HEK293 (cell line): ENCODE measurements around the gene SERPINC1.

Experiments used
- KLF10 ChIP-seq: fragments of 450-650 bp; IDR thresholded peaks from 2 replicates; pipeline ENCODE4 v1.5.1; 2018; ENCODE audit warnings: missing biosample characterization, mild to moderate bottlenecking, missing genetic modification characterization
- SALL2 ChIP-seq: fragments of 450-650 bp; formaldehyde crosslinking; IDR thresholded peaks from 2 replicates; pipeline ENCODE4 v1.5.0; 2017; ENCODE audit warnings: missing biosample characterization, mild to moderate bottlenecking, missing genetic modification characterization, borderline replicate concordance
- SCRT2 ChIP-seq: fragments of 450-650 bp; formaldehyde crosslinking; IDR thresholded peaks from 2 replicates; pipeline ENCODE4 v1.5.1; 2016; ENCODE audit warnings: missing biosample characterization, missing genetic modification characterization
- TF ChIP-seq, protein P1 (sequence below): fragments of 450-650 bp; formaldehyde crosslinking; conservative IDR thresholded peaks from 2 replicates; pipeline ENCODE4 v1.5.1; 2016; ENCODE audit warnings: low read depth, missing biosample characterization, missing genetic modification characterization

DNA sequence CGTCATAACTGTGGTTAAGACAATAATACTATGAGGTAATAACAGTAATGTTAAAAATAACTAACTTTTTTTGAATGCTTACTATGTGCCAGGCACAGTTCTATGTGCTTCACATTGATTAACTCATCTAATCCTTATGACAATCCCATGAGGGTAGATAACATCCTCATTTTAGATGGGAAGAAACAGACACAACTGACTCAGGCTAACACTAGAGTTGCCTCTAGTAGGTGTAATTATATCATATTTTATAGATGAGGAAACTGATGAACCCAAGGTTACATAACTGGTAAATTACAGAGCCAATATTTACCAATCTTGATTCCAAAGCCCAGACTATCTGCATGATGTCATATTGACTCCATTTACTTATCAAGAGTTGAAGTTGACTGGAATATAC lies 23.5 kb downstream of the SERPINC1 start:
- TF ChIP-seq SCRT2 (tag by site-specific recombination), result no peak
- no peak for TF ChIP-seq KLF10 (tag by site-specific recombination)
- no peak for TF ChIP-seq SALL2 (tag by site-specific recombination)
- TF ChIP-seq, protein P1, sequence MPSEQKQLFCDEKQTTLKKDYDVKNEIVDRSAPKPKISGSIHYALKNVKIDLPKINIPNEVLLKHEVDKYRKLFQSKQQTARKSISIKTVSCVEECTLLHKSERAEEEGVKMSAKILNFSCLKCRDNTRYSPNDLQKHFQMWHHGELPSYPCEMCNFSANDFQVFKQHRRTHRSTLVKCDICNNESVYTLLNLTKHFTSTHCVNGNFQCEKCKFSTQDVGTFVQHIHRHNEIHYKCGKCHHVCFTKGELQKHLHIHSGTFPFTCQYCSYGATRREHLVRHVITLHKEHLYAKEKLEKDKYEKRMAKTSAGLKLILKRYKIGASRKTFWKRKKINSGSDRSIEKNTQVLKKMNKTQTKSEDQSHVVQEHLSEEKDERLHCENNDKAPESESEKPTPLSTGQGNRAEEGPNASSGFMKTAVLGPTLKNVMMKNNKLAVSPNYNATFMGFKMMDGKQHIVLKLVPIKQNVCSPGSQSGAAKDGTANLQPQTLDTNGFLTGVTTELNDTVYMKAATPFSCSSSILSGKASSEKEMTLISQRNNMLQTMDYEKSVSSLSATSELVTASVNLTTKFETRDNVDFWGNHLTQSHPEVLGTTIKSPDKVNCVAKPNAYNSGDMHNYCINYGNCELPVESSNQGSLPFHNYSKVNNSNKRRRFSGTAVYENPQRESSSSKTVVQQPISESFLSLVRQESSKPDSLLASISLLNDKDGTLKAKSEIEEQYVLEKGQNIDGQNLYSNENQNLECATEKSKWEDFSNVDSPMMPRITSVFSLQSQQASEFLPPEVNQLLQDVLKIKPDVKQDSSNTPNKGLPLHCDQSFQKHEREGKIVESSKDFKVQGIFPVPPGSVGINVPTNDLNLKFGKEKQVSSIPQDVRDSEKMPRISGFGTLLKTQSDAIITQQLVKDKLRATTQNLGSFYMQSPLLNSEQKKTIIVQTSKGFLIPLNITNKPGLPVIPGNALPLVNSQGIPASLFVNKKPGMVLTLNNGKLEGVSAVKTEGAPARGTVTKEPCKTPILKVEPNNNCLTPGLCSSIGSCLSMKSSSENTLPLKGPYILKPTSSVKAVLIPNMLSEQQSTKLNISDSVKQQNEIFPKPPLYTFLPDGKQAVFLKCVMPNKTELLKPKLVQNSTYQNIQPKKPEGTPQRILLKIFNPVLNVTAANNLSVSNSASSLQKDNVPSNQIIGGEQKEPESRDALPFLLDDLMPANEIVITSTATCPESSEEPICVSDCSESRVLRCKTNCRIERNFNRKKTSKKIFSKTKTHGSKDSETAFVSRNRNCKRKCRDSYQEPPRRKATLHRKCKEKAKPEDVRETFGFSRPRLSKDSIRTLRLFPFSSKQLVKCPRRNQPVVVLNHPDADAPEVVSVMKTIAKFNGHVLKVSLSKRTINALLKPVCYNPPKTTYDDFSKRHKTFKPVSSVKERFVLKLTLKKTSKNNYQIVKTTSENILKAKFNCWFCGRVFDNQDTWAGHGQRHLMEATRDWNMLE (tag by site-specific recombination), result no peak
